H9 (cell line): Measurements from ENCODE around the gene SNRNP48. TPM values are rescaled to one million over a fixed set of nuclear protein-coding genes. Genes with fewer than 3 reads are reported as not detected.

Source experiments
- DNase-seq: peaks from one replicate; pipeline ENCODE4 v3.0.0-alpha.2; 2017
- H2AFZ ChIP-seq: one replicate; pipeline ENCODE4 v1.6.1; 2013; ENCODE audit warnings: mild to moderate bottlenecking, low read length, control low read depth, moderate library complexity
- H2AK5ac ChIP-seq: 2 replicates; pipeline ENCODE4 v1.6.1; 2013; ENCODE audit warnings: low read length, control low read depth, mixed read lengths; ENCODE audit not compliant: insufficient read length
- H2BK120ac ChIP-seq: one replicate; pipeline ENCODE4 v1.6.1; 2013; ENCODE audit warnings: low read depth, mild to moderate bottlenecking, low read length, control low read depth, inconsistent platforms; ENCODE audit not compliant: poor library complexity, severe bottlenecking
- H2BK12ac ChIP-seq: 2 replicates; pipeline ENCODE4 v1.6.1; 2013; ENCODE audit warnings: low read length, control low read depth, mixed read lengths, low read depth; ENCODE audit not compliant: insufficient read length
- H2BK15ac ChIP-seq: 2 replicates; pipeline ENCODE4 v1.6.1; 2013; ENCODE audit warnings: low read depth, low read length, control low read depth
- H2BK20ac ChIP-seq: one replicate; pipeline ENCODE4 v1.6.1; 2013; ENCODE audit warnings: low read depth, mild to moderate bottlenecking, low read length, control low read depth, inconsistent platforms; ENCODE audit not compliant: poor library complexity, severe bottlenecking
- H2BK5ac ChIP-seq: 2 replicates; pipeline ENCODE4 v1.6.1; 2013; ENCODE audit warnings: low read length, control low read depth, mixed read lengths; ENCODE audit not compliant: insufficient read length
- H3K14ac ChIP-seq: 2 replicates; pipeline ENCODE4 v1.6.1; 2013; ENCODE audit warnings: low read length, control low read depth; ENCODE audit not compliant: insufficient read depth
- H3K18ac ChIP-seq: 2 replicates; pipeline ENCODE4 v1.6.1; 2013; ENCODE audit warnings: low read depth, mild to moderate bottlenecking, mixed read lengths, low read length, control low read depth; ENCODE audit not compliant: insufficient read length
- H3K23ac ChIP-seq: 2 replicates; pipeline ENCODE4 v1.6.1; 2013; ENCODE audit warnings: low read length, control low read depth, mixed read lengths, low read depth; ENCODE audit not compliant: insufficient read length
- H3K23me2 ChIP-seq: 2 replicates; pipeline ENCODE4 v1.6.1; 2013; ENCODE audit warnings: low read depth, mild to moderate bottlenecking, mixed read lengths, low read length, control low read depth; ENCODE audit not compliant: insufficient read length, poor library complexity, severe bottlenecking
- H3K27ac ChIP-seq: 2 replicates; pipeline ENCODE4 v1.5.1; 2013; ENCODE audit warnings: low read length, control low read depth, mixed read lengths, low read depth; ENCODE audit not compliant: insufficient read length
- H3K27me3 ChIP-seq: 2 replicates; pipeline ENCODE4 v1.6.1; 2013; ENCODE audit warnings: low read length, control low read depth, inconsistent platforms; ENCODE audit not compliant: insufficient read depth
- H3K4ac ChIP-seq: 2 replicates; pipeline ENCODE4 v1.6.1; 2013; ENCODE audit warnings: low read depth, mild to moderate bottlenecking, control low read depth, inconsistent platforms, low read length, moderate library complexity
- H3K4me1 ChIP-seq: 2 replicates; pipeline ENCODE4 v1.6.1; 2013; ENCODE audit warnings: low read length, control low read depth, inconsistent platforms; ENCODE audit not compliant: insufficient read depth
- H3K4me2 ChIP-seq: 2 replicates; pipeline ENCODE4 v1.6.1; 2013; ENCODE audit warnings: low read length, control low read depth, mixed read lengths; ENCODE audit not compliant: insufficient read length, insufficient read depth
- H3K56ac ChIP-seq: 2 replicates; pipeline ENCODE4 v1.6.1; 2013; ENCODE audit warnings: low read depth, mild to moderate bottlenecking, mixed read lengths, low read length, control low read depth; ENCODE audit not compliant: insufficient read length
- H3K79me1 ChIP-seq: 2 replicates; pipeline ENCODE4 v1.6.1; 2013; ENCODE audit warnings: low read depth, mild to moderate bottlenecking, moderate library complexity, low read length, control low read depth, inconsistent platforms; ENCODE audit not compliant: insufficient read depth, poor library complexity, severe bottlenecking
- H3K79me2 ChIP-seq: 2 replicates; pipeline ENCODE4 v1.6.1; 2013; ENCODE audit warnings: low read length, control low read depth, inconsistent platforms; ENCODE audit not compliant: insufficient read depth
- H3K9ac ChIP-seq: 2 replicates; pipeline ENCODE4 v1.6.1; 2013; ENCODE audit warnings: low read length, control low read depth, mixed read lengths; ENCODE audit not compliant: insufficient read length; ENCODE audit errors: extremely low read depth
- H3K9me3 ChIP-seq: one replicate; pipeline ENCODE4 v1.6.1; 2013; ENCODE audit warnings: low read depth, low read length, inconsistent platforms; ENCODE audit not compliant: control insufficient read depth
- H3T11ph ChIP-seq: one replicate; pipeline ENCODE4 v1.6.1; 2013; ENCODE audit warnings: mild to moderate bottlenecking, low read length, control low read depth, inconsistent platforms
- H4K20me1 ChIP-seq: one replicate; pipeline ENCODE4 v1.6.1; 2013; ENCODE audit not compliant: control insufficient read depth, insufficient read length, insufficient read depth
- H4K5ac ChIP-seq: 2 replicates; pipeline ENCODE4 v1.6.1; 2013; ENCODE audit warnings: low read depth, mild to moderate bottlenecking, mixed read lengths, low read length, control low read depth; ENCODE audit not compliant: insufficient read length
- H4K8ac ChIP-seq: replicated peaks from 2 replicates; pipeline ENCODE4 v1.6.1; 2013; ENCODE audit warnings: low read length, control low read depth, mixed read lengths, low read depth; ENCODE audit not compliant: insufficient read length
- H4K91ac ChIP-seq: 2 replicates; pipeline ENCODE4 v1.6.1; 2013; ENCODE audit warnings: low read depth, mild to moderate bottlenecking, moderate library complexity, mixed read lengths, low read length, control low read depth; ENCODE audit not compliant: insufficient read length
- H3K27ac Mint-ChIP-seq, 3 experiments: 2 replicates in 2 of 3; 3 replicates in 1 of 3; pipeline ENCODE4 v1.8.0; 2020 to 2021; ENCODE audit warnings: mixed read lengths in 3 of 3, mild to moderate bottlenecking in 1 of 3, moderate library complexity in 1 of 3
- H3K27me3 Mint-ChIP-seq: 2 replicates; pipeline ENCODE4 v1.8.0; 2021; ENCODE audit warnings: low read depth, mild to moderate bottlenecking, moderate library complexity, mixed read lengths
- H3K36me3 Mint-ChIP-seq, 3 experiments: 2 replicates in 2 of 3; 3 replicates in 1 of 3; pipeline ENCODE4 v1.8.0; 2020 to 2021; ENCODE audit warnings: low read depth in 3 of 3, mixed read lengths in 3 of 3; ENCODE audit not compliant: insufficient read depth in 1 of 3
- H3K4me1 Mint-ChIP-seq, 2 experiments: 2 replicates each; pipeline ENCODE4 v1.8.0; 2020; ENCODE audit warnings: mixed read lengths in 2 of 2
- H3K4me3 Mint-ChIP-seq, 2 experiments: 2 replicates in 1 of 2; 3 replicates in 1 of 2; pipeline ENCODE4 v1.8.0; 2020 to 2021; ENCODE audit warnings: mild to moderate bottlenecking in 2 of 2, mixed read lengths in 2 of 2, moderate library complexity in 1 of 2
- H3K9me3 Mint-ChIP-seq, 2 experiments: 2 replicates in 1 of 2; 3 replicates in 1 of 2; pipeline ENCODE4 v1.8.0; 2020; ENCODE audit warnings: mild to moderate bottlenecking in 2 of 2, mixed read lengths in 2 of 2, moderate library complexity in 1 of 2
- WGBS: extraction: QIAGEN DNeasy Blood & Tissue Kit; methylation state at CpG from one replicate; pipeline ENCODE4 v1.1.7; 2013; ENCODE audit warnings: missing lambda C conversion rate, low lambda C conversion rate, mixed read lengths; ENCODE audit not compliant: insufficient read length; ENCODE audit errors: extremely low coverage; 5-methylcytosine and 5-hydroxymethylcytosine counted together
- total RNA-seq: library from RNA; stranded (reverse); gene quantifications from 2 replicates; pipeline ENCODE4 v1.2.1, GENCODE V29; 2021
- TF ChIP-seq, protein P1 (sequence below): fragments of 200-600 bp; sonication (generic); conservative IDR thresholded peaks from 3 replicates; pipeline ENCODE4 v1.8.0; 2021; ENCODE audit warnings: antibody characterized with exemption, mild to moderate bottlenecking

The SNRNP48 gene
- total RNA-seq, 1 experiment from 2014 or later = 16.9 TPM

DNA sequence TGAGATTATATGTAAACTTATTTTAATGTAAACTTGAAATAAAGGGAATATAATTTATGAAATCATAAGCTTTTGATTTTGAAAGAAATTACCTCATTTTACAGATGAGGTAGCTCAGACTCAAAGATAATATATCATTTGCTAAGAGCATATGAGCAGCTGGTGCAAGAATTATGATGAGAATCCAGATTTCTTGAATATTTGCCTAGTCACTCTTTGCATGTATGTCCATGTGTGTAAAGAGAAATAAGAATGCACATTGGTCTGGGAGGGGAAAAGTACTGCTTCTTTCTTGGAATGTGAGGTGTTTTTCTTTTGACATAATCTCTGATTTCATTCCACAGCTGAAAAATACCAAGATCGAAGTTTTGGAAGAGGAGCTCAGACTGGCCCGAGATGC is 11.1 kb upstream of the SNRNP48 start:
- Histone ChIP-seq H2BK12ac (no peak overlapping the region), H2BK15ac (no peak overlapping the region), H3K9ac (no peak overlapping the region)

More for the DNA sequence above, 11.1 kb upstream of the SNRNP48 start:
- H3K18ac ChIP-seq = no peak overlapping the region
- no peaks in the 10 kb centered on the region for H3K27me3 Mint-ChIP-seq
- no peak overlapping the region for H2BK5ac ChIP-seq
- H3K9me3 ChIP-seq = no peaks in the 10 kb centered on the region
- H4K5ac ChIP-seq = no peak overlapping the region
- no peak overlapping the region for H2AFZ ChIP-seq
- H2BK120ac ChIP-seq = no peak overlapping the region
- no peak overlapping the region for H3K56ac ChIP-seq
- no peak overlapping the region for H4K91ac ChIP-seq
- TF ChIP-seq, protein P1, sequence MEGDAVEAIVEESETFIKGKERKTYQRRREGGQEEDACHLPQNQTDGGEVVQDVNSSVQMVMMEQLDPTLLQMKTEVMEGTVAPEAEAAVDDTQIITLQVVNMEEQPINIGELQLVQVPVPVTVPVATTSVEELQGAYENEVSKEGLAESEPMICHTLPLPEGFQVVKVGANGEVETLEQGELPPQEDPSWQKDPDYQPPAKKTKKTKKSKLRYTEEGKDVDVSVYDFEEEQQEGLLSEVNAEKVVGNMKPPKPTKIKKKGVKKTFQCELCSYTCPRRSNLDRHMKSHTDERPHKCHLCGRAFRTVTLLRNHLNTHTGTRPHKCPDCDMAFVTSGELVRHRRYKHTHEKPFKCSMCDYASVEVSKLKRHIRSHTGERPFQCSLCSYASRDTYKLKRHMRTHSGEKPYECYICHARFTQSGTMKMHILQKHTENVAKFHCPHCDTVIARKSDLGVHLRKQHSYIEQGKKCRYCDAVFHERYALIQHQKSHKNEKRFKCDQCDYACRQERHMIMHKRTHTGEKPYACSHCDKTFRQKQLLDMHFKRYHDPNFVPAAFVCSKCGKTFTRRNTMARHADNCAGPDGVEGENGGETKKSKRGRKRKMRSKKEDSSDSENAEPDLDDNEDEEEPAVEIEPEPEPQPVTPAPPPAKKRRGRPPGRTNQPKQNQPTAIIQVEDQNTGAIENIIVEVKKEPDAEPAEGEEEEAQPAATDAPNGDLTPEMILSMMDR = no peak
- no peak overlapping the region for H4K8ac ChIP-seq
- H3K4ac ChIP-seq = no peak overlapping the region
- H3K27ac Mint-ChIP-seq = no peak overlapping the region
- DNase-seq = no peak
- no peaks in the 10 kb centered on the region for H3K27me3 ChIP-seq
- no peak overlapping the region for H2AK5ac ChIP-seq
- H2BK20ac ChIP-seq = no peak overlapping the region
- whole genome bisulfite sequencing = no CpG with 5 or more reads among the region's 2 CpGs
- no peaks in the 10 kb centered on the region for H4K20me1 ChIP-seq
- H3K23me2 ChIP-seq = no peaks in the 10 kb centered on the region
- H3K27ac ChIP-seq = no peak overlapping the region
- peaks cover 20 to 60% (median 31%) of the 10 kb centered on the region in 3 experiments; a peak in 6 of 7 replicates for H3K36me3 Mint-ChIP-seq
- no peaks in the 10 kb centered on the region for H3K9me3 Mint-ChIP-seq
- H3K23ac ChIP-seq = no peak overlapping the region
- no peak overlapping the region for H3K4me2 ChIP-seq
- no peak overlapping the region for H3T11ph ChIP-seq
- no peak overlapping the region for H3K14ac ChIP-seq
- H3K79me2 ChIP-seq = no peaks in the 10 kb centered on the region
- H3K4me1 Mint-ChIP-seq = no peaks in the 10 kb centered on the region
- no peak overlapping the region for H3K4me3 Mint-ChIP-seq
- no peaks in the 10 kb centered on the region for H3K4me1 ChIP-seq
- H3K79me1 ChIP-seq = no peaks in the 10 kb centered on the region
